MM.1S (cell line): ENCODE measurements around the gene MPDU1.
A peak's percentile ranks its signal among the peaks of the same experiment; 100 is the strongest.

Experiments used
- DNase-seq: peaks from one replicate; pipeline ENCODE4 v3.0.0-alpha.2; 2015
- H2AFZ ChIP-seq: fragments of 300-600 bp; sonication (generic); 2 replicates; pipeline ENCODE4 v1.6.0; 2016; ENCODE audit warnings: antibody characterized with exemption, low read length
- H3F3A ChIP-seq: fragments of 300-600 bp; sonication (generic); 2 replicates; pipeline ENCODE4 v1.6.1; 2016; ENCODE audit warnings: mild to moderate bottlenecking, antibody characterized with exemption, low read length, moderate library complexity, mixed read lengths; ENCODE audit not compliant: insufficient read depth
- H3K27ac ChIP-seq: fragments of 300-600 bp; sonication (generic); 2 replicates; pipeline ENCODE4 v1.5.1; 2016; ENCODE audit warnings: mild to moderate bottlenecking, low read length
- H3K27me3 ChIP-seq: fragments of 300-600 bp; sonication (generic); replicated peaks from 2 replicates; pipeline ENCODE4 v1.6.0; 2016; ENCODE audit warnings: low read length; ENCODE audit not compliant: insufficient read depth
- H3K36me3 ChIP-seq: fragments of 300-600 bp; sonication (generic); replicated peaks from 2 replicates; pipeline ENCODE4 v1.6.1; 2016; ENCODE audit warnings: mild to moderate bottlenecking, low read length, mixed read lengths; ENCODE audit not compliant: insufficient read depth
- H3K4me1 ChIP-seq: fragments of 300-600 bp; sonication (generic); 2 replicates; pipeline ENCODE4 v1.6.1; 2016; ENCODE audit warnings: low read length, mixed read lengths
- H3K4me2 ChIP-seq: fragments of 300-600 bp; sonication (generic); 2 replicates; pipeline ENCODE4 v1.6.0; 2016; ENCODE audit warnings: low read depth, low read length
- H3K4me3 ChIP-seq: fragments of 300-600 bp; sonication (generic); 2 replicates; pipeline ENCODE4 v1.5.1; 2016; ENCODE audit warnings: low read length, mixed read lengths
- H3K79me2 ChIP-seq: fragments of 300-600 bp; sonication (generic); 2 replicates; pipeline ENCODE4 v1.6.1; 2016; ENCODE audit warnings: mixed run types, low read length, mixed read lengths
- H3K9ac ChIP-seq: fragments of 300-600 bp; sonication (generic); 2 replicates; pipeline ENCODE4 v1.6.1; 2016; ENCODE audit warnings: low read length, mixed read lengths
- H3K9me2 ChIP-seq: fragments of 300-600 bp; sonication (generic); replicated peaks from 2 replicates; pipeline ENCODE4 v1.6.1; 2016; ENCODE audit warnings: mild to moderate bottlenecking, low read length, mixed read lengths; ENCODE audit not compliant: insufficient read depth
- H3K9me3 ChIP-seq: fragments of 300-600 bp; sonication (generic); replicated peaks from 2 replicates; pipeline ENCODE4 v1.6.1; 2016; ENCODE audit warnings: mild to moderate bottlenecking, low read length, mixed read lengths; ENCODE audit not compliant: insufficient read depth
- H4K20me1 ChIP-seq: fragments of 300-600 bp; sonication (generic); 2 replicates; pipeline ENCODE4 v1.6.1; 2016; ENCODE audit warnings: mild to moderate bottlenecking, low read length, moderate library complexity, mixed read lengths; ENCODE audit not compliant: insufficient read depth
- CTCF ChIP-seq: fragments of 300-600 bp; sonication (generic); IDR thresholded peaks from 2 replicates; pipeline ENCODE4 v1.5.1; 2016; ENCODE audit warnings: antibody characterized with exemption, low read length, mixed read lengths
- EZH2 ChIP-seq: fragments of 300-600 bp; sonication (generic); optimal IDR thresholded peaks from 2 replicates; pipeline ENCODE3; 2017; ENCODE audit warnings: low read depth, mild to moderate bottlenecking, antibody characterized with exemption, low read length, mixed read lengths
- EZH2phosphoT487 ChIP-seq: fragments of 300-600 bp; sonication (generic); IDR thresholded peaks from 2 replicates; pipeline ENCODE4 v1.6.1; 2018; ENCODE audit warnings: antibody characterized with exemption, low read length

Gene MPDU1

DNA sequence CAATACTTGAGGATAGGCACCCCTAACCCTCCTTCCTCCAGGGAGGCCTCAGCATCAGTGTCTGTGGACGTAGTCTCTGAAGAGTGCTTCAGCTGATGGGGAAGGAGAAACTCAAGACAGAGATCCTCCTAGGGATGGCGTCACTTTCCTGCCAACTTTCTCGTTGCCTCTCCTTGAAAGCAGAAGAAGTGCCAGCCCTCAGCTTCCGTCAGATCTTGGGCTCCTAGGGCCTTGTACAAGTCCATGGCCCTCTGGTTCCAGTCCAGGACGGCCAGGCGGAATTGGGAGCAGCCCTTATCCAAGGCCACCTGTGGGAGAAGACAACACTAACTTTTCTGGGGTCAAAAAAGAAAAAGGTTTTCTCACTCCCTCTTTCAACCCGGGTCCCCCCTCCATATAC lies 42.7 kb downstream of the MPDU1 start:
- no peaks in the 10 kb centered on the region for H3K36me3 ChIP-seq
- no peaks in the 10 kb centered on the region for H3F3A ChIP-seq
- H3K9me3 ChIP-seq = no peaks in the 10 kb centered on the region
- no peak overlapping the region for H3K9ac ChIP-seq
- H3K27ac ChIP-seq = no peak overlapping the region
- 0 out of 2 replicates have a peak, but pooled peaks cover 5% of the 10 kb centered on the region for H3K4me1 ChIP-seq
- H3K9me2 ChIP-seq = no peaks in the 10 kb centered on the region
- no peaks in the 10 kb centered on the region for H4K20me1 ChIP-seq
- H3K4me2 ChIP-seq = no peak overlapping the region; the same call in 1 of the 2 replicates
- TF ChIP-seq EZH2phosphoT487 (no peak), EZH2 (no peak), CTCF (no peak)
- H3K4me3 ChIP-seq = no peak overlapping the region
- peaks cover 6% of the 10 kb centered on the region; the same call in 1 of the 2 replicates for H3K79me2 ChIP-seq
- H2AFZ ChIP-seq = no peak overlapping the region
- DNase-seq = no peak
- no peaks in the 10 kb centered on the region for H3K27me3 ChIP-seq

DNA sequence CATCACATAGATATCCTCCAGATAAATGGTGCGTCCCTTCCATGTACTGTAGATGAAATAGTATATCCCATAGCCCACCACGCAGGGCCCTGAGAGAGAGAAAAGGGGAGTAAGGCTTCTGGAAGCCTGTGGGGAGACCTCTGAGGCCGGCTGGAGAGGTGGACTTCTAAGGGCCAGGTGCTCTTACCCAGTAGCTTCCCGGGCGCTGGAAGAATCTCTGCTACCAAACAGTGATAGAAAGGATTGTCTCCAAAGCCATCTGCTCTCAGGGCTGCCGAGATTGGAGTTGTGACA lies 43.3 kb downstream of the MPDU1 start:
- Histone ChIP-seq H3K9ac (peak overlapping the region; percentile 66; the same call in 1 of the 2 replicates), H4K20me1 (no peaks in the 10 kb centered on the region), H2AFZ (peak overlapping the region; percentile 69), H3K9me2 (no peaks in the 10 kb centered on the region), H3K4me2 (peak overlapping the region; percentile 73), H3K79me2 (peaks cover 6% of the 10 kb centered on the region; the same call in 1 of the 2 replicates), H3K4me1 (0 out of 2 replicates have a peak, but pooled peaks cover 5% of the 10 kb centered on the region), H3K9me3 (no peaks in the 10 kb centered on the region), H3K27me3 (no peaks in the 10 kb centered on the region), H3K27ac (no peak overlapping the region), H3K36me3 (no peaks in the 10 kb centered on the region), H3F3A (no peaks in the 10 kb centered on the region), H3K4me3 (peak overlapping the region; percentile 73)
- no peak for TF ChIP-seq EZH2
- no peak for TF ChIP-seq EZH2phosphoT487
- no peak for TF ChIP-seq CTCF
- DNase-seq = no peak

- Histone ChIP-seq H4K20me1 (no peaks in the 10 kb centered on the region), H3K4me1 (peaks cover 8% of the 10 kb centered on the region), H2AFZ (peak within 1 kb of the TSS; percentile 69), H3K9ac (peak within 1 kb of the TSS; percentile 66), H3K36me3 (no peaks in the 10 kb centered on the region), H3K27ac (no peak within 1 kb of the TSS), H3K79me2 (peaks cover 6% of the 10 kb centered on the region; the same call in 1 of the 2 replicates), H3K4me2 (peak within 1 kb of the TSS; percentile 73), H3K27me3 (no peaks in the 10 kb centered on the region), H3K9me2 (no peaks in the 10 kb centered on the region), H3F3A (no peaks in the 10 kb centered on the region), H3K4me3 (peak within 1 kb of the TSS; percentile 73), H3K9me3 (no peaks in the 10 kb centered on the region)
- peak; percentile 94 for DNase-seq
- no peak for TF ChIP-seq CTCF
- no peak for TF ChIP-seq EZH2phosphoT487
- no peak for TF ChIP-seq EZH2
These were observed 43.8 kb downstream of the MPDU1 start, which contains the start of gene SAT2 for GRCh38 chr17:7627250-7628121. Gene SAT2, minus strand, starts transcription at chr17:7627821. Its CDS starts 186 bp downstream, at chr17:7627635.
